GM23338 (cell line): ENCODE data around the gene GPI.

Experiments used
- CTCF ChIP-seq, 2 experiments: fragments of 200-600 bp in 1 of 2; sonication (generic) in 1 of 2; conservative IDR thresholded peaks; 2 replicates each; pipeline versions ENCODE4 v1.5.1 to v1.6.1; 2016 to 2017; ENCODE audit warnings: antibody characterized with exemption in 2 of 2, low read depth in 2 of 2, mild to moderate bottlenecking in 2 of 2, moderate library complexity in 1 of 2
- POLR2AphosphoS5 ChIP-seq: IDR thresholded peaks from 2 replicates; pipeline ENCODE4 v1.6.1; 2016; ENCODE audit warnings: antibody characterized with exemption, low read depth
- REST ChIP-seq: IDR thresholded peaks from one replicate; pipeline ENCODE4 v1.6.1; 2018; ENCODE audit warnings: antibody characterized with exemption; ENCODE audit not compliant: unreplicated experiment

DNA sequence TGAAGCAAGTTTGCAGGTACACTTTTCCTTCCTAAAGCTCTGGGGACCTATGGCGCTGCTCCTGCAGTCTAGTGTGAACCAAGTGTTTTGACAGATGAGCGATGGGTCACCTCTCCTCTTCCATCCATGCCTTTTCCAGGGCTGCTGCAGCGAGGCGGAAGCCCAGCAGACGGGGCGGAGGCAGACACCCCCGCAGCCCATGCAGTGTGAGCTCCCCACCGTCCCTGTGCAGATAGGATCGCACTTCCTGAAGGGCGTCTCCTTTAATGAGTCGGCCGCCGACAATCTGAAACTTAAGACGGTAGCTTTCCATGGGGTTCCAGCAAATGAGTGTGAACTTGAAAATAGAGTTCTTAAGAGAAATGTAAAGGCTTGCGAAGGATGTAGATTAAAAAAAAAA lies 37.1 kb upstream of the GPI start:
- no peak for TF ChIP-seq POLR2AphosphoS5
- no peak for TF ChIP-seq CTCF (conservative IDR thresholded peaks at IDR 0.05; ENCODE audit: low read depth in 2 of 2)
- no peak for TF ChIP-seq REST
